ENCODE measurements around the gene CCL24. TPM values are rescaled to one million over a fixed set of nuclear protein-coding genes. Genes with fewer than 3 reads are reported as not detected.

Gene CCL24
- polyA plus RNA-seq, 1 donor (not counting 4 experiments of a cell fraction or from before 2014, with no cell fraction given): not detected

DNA sequence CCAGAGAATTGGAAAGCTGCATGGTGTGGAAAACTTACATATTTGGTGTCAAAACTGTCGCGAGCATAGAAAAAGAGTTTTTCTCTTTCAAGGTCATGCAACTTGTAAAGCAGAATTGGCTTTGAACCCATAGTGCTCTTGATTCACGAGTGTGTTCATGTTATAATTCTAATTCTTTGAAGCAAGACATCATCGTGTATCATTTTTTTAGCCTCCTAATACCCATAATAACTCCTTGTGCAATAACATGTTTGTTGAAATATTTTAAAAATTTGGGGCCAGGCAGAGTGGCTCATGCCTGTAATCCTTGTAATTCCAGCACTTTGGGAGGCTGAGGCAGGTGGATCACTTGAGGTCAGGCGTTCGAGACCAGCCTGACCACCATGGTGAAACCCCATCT lies 4.2 kb downstream of the CCL24 start:
- dilution Hi-C loops (cut with MboI; ENCODE audit: extremely low pct_ligation_motif_present, low sequenced_read_pairs): no loop called here
- Histone ChIP-seq H3K27me3 (ENCODE audit: control insufficient read depth, extremely low read depth, insufficient read depth, low read length) (no peaks in the 10 kb centered on the region), H3K27ac (ENCODE audit: control insufficient read depth, insufficient read depth, low read length) (no peak overlapping the region), H3K9me3 (ENCODE audit: control insufficient read depth, low read depth, low read length) (peaks cover 9% of the 10 kb centered on the region), H2AFZ (ENCODE audit: control insufficient read depth, low read length) (no peak overlapping the region), H3K4me1 (ENCODE audit: control insufficient read depth, extremely low read depth, insufficient read depth, low read length) (no peaks in the 10 kb centered on the region), H4K20me1 (ENCODE audit: control insufficient read depth, extremely low read depth, insufficient read depth, low read length) (no peaks in the 10 kb centered on the region), H3K79me2 (ENCODE audit: control insufficient read depth, insufficient read depth, low read length) (no peaks in the 10 kb centered on the region), H3K9me1 (ENCODE audit: control insufficient read depth, extremely low read depth, insufficient read depth, low read length) (no peaks in the 10 kb centered on the region), H3K9ac (ENCODE audit: control insufficient read depth, extremely low read depth, insufficient read depth, low read length) (no peak overlapping the region), H3K4me2 (ENCODE audit: control insufficient read depth, extremely low read depth, insufficient read depth, low read depth, low read length) (no peak overlapping the region), H3K36me3 (ENCODE audit: control insufficient read depth in 2 of 2, extremely low read depth in 1 of 2, insufficient read depth in 2 of 2, low read length in 2 of 2) (no peaks in the 10 kb centered on the region), H3K4me3 (ENCODE audit: control insufficient read depth in 2 of 3, extremely low read depth in 1 of 3, insufficient read depth in 2 of 3, low read depth in 1 of 3, low read length in 3 of 3) (no peak overlapping the region)
- DNase-seq (ENCODE audit: low read depth, low spot score) (no peak), FAIRE-seq (no peak)
- TF ChIP-seq, protein P1, sequence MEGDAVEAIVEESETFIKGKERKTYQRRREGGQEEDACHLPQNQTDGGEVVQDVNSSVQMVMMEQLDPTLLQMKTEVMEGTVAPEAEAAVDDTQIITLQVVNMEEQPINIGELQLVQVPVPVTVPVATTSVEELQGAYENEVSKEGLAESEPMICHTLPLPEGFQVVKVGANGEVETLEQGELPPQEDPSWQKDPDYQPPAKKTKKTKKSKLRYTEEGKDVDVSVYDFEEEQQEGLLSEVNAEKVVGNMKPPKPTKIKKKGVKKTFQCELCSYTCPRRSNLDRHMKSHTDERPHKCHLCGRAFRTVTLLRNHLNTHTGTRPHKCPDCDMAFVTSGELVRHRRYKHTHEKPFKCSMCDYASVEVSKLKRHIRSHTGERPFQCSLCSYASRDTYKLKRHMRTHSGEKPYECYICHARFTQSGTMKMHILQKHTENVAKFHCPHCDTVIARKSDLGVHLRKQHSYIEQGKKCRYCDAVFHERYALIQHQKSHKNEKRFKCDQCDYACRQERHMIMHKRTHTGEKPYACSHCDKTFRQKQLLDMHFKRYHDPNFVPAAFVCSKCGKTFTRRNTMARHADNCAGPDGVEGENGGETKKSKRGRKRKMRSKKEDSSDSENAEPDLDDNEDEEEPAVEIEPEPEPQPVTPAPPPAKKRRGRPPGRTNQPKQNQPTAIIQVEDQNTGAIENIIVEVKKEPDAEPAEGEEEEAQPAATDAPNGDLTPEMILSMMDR (optimal IDR thresholded peaks at IDR 0.05 in 1 of 3, IDR thresholded peaks at IDR 0.05 in 1 of 3, conservative IDR thresholded peaks at IDR 0.05 in 1 of 3; ENCODE audit: extremely low read depth in 1 of 3, insufficient read depth in 2 of 3, low read length in 3 of 3): no peak

DNA sequence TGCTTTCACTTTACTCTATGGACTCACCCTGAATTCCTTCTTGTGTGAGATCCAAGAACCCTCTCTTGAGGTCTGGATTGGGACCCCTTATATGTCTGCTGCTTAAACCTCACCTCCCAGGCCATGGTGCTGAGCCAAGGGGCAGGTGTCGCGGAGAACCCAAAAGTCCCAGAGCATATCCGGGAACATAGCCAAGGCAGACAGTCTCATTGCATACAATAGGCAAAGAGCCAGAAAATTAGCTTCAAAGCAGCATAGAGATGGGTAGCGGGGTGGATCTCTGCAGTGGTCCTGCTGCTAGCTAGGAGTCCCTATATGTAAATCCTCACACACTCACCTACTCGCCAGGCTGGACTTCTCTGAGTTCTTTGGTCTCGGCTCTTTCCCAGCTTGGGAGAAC lies 5.5 kb downstream of the CCL24 start:
- Histone ChIP-seq H4K20me1 (ENCODE audit: control insufficient read depth, extremely low read depth, insufficient read depth, low read length) (no peaks in the 10 kb centered on the region), H3K79me2 (ENCODE audit: control insufficient read depth, insufficient read depth, low read length) (no peaks in the 10 kb centered on the region), H3K4me2 (ENCODE audit: control insufficient read depth, extremely low read depth, insufficient read depth, low read depth, low read length) (no peak overlapping the region), H3K9ac (ENCODE audit: control insufficient read depth, extremely low read depth, insufficient read depth, low read length) (no peak overlapping the region), H3K36me3 (ENCODE audit: control insufficient read depth in 2 of 2, extremely low read depth in 1 of 2, insufficient read depth in 2 of 2, low read length in 2 of 2) (no peaks in the 10 kb centered on the region), H3K27ac (ENCODE audit: control insufficient read depth, insufficient read depth, low read length) (no peak overlapping the region), H3K9me1 (ENCODE audit: control insufficient read depth, extremely low read depth, insufficient read depth, low read length) (no peaks in the 10 kb centered on the region), H3K27me3 (ENCODE audit: control insufficient read depth, extremely low read depth, insufficient read depth, low read length) (no peaks in the 10 kb centered on the region), H3K4me3 (ENCODE audit: control insufficient read depth in 2 of 3, extremely low read depth in 1 of 3, insufficient read depth in 2 of 3, low read depth in 1 of 3, low read length in 3 of 3) (no peak overlapping the region), H2AFZ (ENCODE audit: control insufficient read depth, low read length) (no peak overlapping the region), H3K9me3 (ENCODE audit: control insufficient read depth, low read depth, low read length) (peaks cover 9% of the 10 kb centered on the region), H3K4me1 (ENCODE audit: control insufficient read depth, extremely low read depth, insufficient read depth, low read length) (no peaks in the 10 kb centered on the region)
- no peak for DNase-seq (ENCODE audit: low read depth, low spot score)
- no peak for TF ChIP-seq EZH2 (IDR thresholded peaks at IDR 0.05; ENCODE audit: low read length)
- TF ChIP-seq, protein P1 (optimal IDR thresholded peaks at IDR 0.05 in 1 of 3, IDR thresholded peaks at IDR 0.05 in 1 of 3, conservative IDR thresholded peaks at IDR 0.05 in 1 of 3; ENCODE audit: extremely low read depth in 1 of 3, insufficient read depth in 2 of 3, low read length in 3 of 3): no peak
- dilution Hi-C loops (cut with MboI; ENCODE audit: extremely low pct_ligation_motif_present, low sequenced_read_pairs): no loop called here
- FAIRE-seq: no peak
